Bone marrow (tissue), 2 donors: Measurements from ENCODE around the gene MYH11.
"Not testable (repeated sequence)": the region's sequence is repeated elsewhere in the genome, so short reads cannot be mapped to it uniquely, and the experiment has no call there.

Source experiments
- DNase-seq, 2 donors: peaks; one replicate each; lab custom pipeline; 2025; lab: John Stamatoyannopoulos, UW

MYH11 gene

DNA sequence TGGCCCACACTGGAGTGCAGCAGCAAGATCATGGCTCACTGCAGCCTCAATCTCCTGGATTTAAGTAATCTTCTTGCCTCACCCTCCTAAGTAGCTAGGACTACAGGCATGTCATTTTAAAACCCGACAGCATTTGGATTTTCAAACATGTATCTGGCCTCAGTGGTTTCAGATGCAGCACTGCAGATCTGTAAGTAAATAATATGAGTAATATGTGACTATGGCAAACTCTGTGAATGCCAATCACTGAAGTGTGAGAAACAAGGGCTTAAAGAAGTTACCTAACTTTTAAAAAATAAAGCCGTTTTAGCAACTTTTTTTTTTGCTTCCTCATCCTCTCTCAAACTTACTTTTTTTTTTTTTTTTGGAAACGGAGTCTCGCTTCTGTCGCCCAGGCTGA is 19.7 kb upstream of the MYH11 start:
- no peak for DNase-seq

DNA sequence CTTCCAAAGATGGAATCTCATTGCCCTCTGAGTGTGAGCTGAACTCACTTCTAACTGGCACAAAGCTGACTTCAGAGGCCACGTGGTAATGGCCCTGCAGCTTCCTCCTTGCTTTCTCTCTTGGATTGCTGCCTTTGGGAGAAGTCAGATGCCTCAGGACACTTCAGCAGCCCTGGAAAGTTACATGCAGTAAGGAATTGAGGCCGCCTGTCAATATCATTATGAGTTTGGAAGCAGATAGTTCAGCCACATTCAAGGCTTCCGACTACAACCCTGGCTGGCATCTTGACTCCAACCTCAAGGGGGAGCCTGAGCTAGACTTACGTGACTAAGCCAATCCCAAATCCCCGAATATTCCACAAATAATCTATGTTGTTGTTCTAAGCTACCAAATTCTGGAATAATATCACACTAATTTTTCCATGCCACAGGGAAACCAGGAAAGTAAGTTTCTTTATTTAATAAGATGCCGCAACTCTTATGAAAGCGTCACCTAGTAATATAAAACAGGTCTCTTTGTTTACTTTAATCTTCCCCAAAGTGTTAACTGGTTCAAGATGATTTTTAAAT is 18.0 kb upstream of the MYH11 start:
- DNase-seq = no peak

GRCh38 chr16:15873737-15874136 is 16.9 kb upstream of the MYH11 start:
- no peak for DNase-seq

GRCh38 chr16:15873301-15873700 is 16.5 kb upstream of the MYH11 start:
- no peak for DNase-seq

DNA sequence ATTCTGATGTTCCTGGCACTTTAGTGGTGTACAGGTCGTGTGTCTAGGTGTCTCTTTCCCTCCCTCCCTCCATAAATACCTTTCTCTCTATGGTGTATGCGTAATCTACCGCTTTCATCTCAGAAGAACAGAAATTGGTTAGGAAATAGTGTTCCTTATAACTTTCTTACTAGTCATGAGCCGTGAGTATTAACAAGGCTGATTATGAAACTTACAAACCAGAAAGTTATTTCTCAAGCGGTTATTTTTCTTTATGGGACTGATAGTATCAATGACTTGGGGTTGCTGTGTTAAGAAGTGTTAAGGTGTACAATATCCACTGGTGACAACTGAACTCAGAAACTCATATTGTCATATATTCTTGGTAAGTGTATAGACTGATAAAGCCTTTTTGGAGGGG is 13.2 kb upstream of the MYH11 start:
- no peak for DNase-seq

DNA sequence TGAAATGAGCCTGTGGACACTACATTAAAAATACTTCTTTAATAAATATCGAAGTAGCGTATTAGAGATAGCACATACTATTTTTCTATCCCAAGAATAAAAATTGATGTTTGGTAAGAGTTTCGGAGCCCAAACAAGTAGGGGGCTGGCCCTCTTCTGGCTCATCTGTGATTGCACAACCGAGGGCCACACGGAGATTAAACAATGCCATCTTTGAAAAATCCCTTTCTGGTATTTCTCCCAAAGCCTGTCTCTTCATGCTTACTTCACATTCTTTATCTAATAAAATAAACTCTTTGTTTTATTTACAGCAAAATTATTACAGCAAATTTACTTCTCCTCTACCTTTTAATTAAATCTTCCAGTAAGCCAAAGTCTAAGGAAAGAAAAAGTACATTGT is 9.6 kb upstream of the MYH11 start:
- no peak for DNase-seq

DNA sequence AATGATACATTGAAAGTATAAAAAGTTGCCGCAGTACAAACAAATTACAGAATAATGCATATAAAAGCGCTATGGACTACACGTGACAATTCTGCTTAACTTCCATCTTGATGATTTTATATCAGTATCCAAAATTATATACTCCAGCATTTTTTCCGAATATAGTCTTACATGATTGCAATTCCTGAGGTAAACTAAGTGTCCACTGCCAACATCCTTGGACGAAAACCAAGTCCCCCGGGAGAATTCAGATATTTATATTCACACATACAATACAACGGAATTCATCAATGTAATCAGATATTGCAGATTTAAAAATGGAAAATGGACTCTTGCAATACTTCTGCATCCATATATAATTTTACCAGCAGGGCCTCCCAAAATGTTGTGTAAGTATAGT is 8.9 kb upstream of the MYH11 start:
- DNase-seq = no peak

DNA sequence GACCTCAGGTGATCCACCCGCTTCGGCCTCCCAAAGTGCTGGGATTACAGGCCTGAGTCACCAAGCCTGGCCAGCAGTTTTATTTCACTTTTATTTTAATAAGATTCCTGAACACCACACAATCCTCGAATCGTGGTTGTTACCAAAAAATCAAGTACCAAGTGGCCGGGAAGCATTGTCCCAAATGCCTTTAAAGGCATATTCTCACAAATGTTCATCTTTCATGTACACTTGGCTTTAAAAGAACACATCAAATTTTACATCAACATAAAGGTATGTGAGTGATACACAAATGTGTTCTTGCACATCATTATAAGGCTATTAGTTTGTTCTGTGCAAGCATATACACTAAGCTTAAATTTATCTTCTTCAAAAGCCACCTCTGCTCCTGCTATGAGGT is 8.1 kb upstream of the MYH11 start:
- no peak for DNase-seq

DNA sequence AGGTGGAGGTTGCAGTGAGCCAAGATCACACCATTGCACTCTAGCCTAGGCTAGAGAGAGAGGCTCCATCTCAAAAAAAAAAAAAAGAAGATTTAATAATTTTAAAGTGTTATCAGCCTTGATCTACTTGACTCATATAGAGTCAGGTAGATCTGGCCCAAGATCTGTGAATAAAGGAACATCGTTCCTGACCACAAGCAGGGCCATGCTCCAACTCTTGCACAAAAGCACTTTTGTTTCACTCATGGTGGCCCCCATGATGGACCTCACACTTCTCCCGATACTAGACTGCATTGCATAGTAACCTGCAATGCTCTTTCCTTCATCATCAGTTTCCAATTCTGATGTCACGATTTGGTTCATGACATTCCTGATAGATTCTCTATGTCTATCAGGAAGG is 5.2 kb upstream of the MYH11 start:
- no peak for DNase-seq

DNA sequence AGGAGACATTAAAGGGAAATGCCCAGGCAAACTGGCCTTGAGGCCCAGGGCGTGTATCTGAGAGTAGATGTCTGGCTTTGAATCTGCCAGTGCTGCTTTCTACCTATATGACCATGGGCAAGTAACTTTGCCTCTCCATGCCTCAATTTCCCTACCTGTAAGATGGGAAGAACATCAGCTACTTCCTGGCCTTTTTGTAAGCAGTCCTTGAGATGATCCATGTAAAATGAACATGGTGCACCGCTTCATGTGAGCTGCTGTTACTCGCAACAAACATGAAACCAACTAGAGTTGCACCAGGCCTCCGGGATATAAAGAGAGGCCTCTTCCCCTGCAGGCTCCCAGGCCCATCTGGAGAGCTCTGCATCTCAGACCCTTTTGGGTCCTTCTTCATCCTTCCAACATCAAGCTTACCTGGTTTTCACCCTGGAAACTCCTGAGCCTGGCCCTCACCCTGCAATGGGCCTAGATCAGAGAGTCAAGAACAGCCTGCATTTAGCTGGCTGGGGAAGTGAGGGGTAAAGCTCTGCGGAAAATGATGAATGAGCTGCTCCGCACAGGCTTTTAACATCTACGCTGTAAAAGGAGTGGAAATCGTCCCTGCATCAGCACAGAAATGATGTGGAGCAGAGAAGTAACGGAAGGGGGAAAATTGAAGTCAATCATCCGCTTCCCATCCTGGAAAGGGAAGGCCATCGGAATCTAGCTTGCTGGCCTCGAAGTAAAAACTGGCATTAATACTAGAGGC is 2.3 kb upstream of the MYH11 start:
- no peak for DNase-seq

DNA sequence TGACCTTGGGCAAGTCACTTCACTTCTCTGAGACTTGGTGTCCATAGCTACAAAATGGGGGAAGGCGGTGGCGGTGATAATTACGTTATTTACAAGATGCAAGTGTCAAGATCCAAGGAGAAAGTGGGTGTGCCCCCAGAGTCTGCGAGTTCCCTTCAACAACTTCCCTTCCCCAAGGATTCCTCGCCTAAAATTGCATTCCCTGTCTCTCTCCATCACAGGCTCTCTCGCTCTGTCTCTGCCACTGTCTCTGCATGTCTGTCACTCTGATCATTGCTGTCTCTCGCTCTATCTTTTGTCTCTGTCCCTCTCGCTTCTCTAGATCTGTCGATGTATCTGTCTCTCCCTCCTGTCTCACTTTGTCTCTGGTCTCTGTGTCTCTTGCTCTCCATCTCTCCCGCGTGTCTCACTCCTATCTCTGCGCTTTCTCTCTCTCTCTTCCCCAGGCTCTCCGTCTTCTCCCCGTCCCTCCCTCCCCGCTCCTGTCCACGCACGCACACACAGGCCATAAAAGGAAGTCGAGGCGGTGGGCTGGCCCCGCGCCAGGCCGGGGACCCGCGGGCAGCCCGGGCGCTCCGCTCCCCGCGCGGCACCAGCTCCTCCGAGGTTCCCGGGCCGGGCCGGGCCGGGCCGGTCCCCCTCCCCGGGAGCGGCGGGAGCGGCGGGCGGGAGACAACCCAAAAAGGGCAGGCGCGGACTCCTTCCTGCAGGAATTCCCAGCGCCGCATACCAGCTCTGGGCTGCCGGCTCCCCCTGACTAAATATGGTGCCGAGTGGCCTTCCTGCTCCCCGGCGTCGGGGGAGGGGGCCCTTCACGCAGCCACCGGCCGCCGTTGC is 1.1 kb upstream of the MYH11 start:
- DNase-seq = no peak

DNA sequence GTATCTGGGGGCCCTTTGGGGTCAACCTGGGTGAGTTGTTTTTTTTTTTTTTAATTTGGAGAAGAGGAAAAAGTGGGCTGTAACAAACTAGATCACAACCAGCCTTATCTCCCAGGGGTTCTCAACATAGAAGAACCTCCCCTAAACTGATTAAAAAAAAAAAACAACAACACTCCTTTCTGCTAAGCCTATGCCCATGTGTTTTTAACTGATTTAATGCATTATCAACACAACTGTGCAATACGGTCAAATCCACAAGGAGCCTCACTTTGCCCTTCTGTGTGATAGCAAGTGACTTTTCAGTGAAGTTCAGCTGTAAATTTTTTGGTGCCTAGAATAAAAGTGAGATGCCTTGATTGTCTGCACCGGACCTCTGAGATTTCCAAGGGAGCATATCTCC is 646 bp downstream of the MYH11 start:
- no peak for DNase-seq

GRCh38 chr16:15855704-15856003 is 1.2 kb downstream of the MYH11 start:
- no peak for DNase-seq

GRCh38 chr16:15854906-15855703 is 1.7 kb downstream of the MYH11 start:
- DNase-seq = no peak

- DNase-seq = no peak
These were observed 2.8 kb downstream of the MYH11 start for GRCh38 chr16:15854061-15854460.

- no peak for DNase-seq
These were observed 3.8 kb downstream of the MYH11 start for GRCh38 chr16:15853021-15853420.

DNA sequence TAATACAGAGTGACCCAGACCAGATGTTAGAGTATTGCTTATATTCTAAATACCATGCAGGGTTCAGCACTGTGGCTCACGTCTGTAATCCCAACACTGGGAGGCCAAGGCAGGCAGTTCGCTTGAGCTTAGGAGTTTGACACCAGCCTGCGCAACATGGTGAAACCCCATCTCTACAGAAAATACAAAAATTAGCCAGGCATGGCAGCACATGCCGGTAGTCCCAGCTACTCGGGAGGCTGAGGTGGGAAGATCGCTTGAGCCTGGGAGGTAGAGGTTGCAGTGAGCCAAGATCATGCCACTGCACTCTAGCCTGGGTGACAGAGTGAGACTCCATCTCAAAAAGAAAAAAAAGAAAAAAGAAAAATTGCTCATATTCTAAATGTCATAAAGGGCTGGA is 6.3 kb downstream of the MYH11 start:
- DNase-seq = not testable (repeated sequence)

GRCh38 chr16:15849209-15849981 is 7.4 kb downstream of the MYH11 start:
- no peak for DNase-seq

- DNase-seq = no peak
These were observed 9.1 kb downstream of the MYH11 start for GRCh38 chr16:15847611-15848175.

GRCh38 chr16:15846510-15846909 is 10.3 kb downstream of the MYH11 start:
- DNase-seq = no peak

GRCh38 chr16:15843635-15844279 is 13.1 kb downstream of the MYH11 start:
- no peak for DNase-seq
